Fibroblast of mammary gland (primary cell): Measurements from ENCODE around the gene EZH1.

Experiments used
- DNase-seq: peaks from one replicate; pipeline ENCODE4 v3.0.0-alpha.2; 2010; ENCODE audit warnings: low read depth
- H3K4me3 ChIP-seq: 2 replicates; pipeline ENCODE4 v1.5.1; 2011; ENCODE audit warnings: low read depth, mild to moderate bottlenecking, low read length, moderate library complexity; ENCODE audit not compliant: control insufficient read depth
- TF ChIP-seq, protein P1 (sequence below): conservative IDR thresholded peaks from 2 replicates; pipeline ENCODE4 v1.5.1; 2011; ENCODE audit warnings: low read depth, low read length, inconsistent platforms; ENCODE audit not compliant: control insufficient read depth, insufficient read depth

Gene EZH1

DNA sequence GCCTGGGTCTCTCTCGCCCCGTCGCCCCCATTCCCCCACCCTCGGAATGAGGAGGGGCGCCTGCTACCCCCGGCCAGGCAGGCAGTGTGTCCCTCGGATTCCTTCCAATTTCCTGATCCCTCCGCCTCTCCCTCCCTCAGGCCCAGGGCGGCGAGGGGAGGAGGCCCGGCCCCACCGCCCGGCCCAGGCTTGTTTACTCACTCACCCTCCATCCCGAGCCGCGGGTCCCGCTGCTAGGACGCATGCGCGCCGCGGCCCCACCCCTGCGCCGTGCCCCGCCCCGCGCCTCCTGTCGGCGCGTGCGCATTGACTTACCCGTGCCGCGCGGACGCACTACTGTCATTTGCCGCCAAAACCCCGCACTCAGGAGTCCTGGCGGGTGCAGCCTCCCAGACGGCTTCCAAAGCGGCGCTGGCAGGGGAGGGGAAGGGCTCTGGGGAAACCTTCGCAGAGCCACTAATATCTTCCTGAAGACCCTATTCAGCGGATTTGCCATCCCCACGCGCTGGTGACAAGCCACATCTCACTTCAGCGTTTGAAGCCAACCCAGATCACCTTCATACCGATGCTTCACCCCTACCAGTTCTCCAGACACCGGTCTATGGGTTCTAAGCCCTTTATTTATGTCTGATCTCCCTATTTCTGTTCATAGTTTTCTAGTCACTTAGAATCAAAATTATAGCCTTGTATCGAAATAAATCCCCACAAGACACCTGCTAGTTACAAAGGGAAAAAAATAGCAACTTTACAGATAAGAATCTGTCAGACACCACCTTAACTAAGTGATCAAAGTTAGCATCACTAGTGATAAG is at the start of gene EZH1:
TSS of gene EZH1 (minus strand) at position 235 of the 812 bp plus-strand sequence. CDS start 16,099 bp downstream, outside the sequence.
- peak; percentile 84 for DNase-seq
- TF ChIP-seq, protein P1, sequence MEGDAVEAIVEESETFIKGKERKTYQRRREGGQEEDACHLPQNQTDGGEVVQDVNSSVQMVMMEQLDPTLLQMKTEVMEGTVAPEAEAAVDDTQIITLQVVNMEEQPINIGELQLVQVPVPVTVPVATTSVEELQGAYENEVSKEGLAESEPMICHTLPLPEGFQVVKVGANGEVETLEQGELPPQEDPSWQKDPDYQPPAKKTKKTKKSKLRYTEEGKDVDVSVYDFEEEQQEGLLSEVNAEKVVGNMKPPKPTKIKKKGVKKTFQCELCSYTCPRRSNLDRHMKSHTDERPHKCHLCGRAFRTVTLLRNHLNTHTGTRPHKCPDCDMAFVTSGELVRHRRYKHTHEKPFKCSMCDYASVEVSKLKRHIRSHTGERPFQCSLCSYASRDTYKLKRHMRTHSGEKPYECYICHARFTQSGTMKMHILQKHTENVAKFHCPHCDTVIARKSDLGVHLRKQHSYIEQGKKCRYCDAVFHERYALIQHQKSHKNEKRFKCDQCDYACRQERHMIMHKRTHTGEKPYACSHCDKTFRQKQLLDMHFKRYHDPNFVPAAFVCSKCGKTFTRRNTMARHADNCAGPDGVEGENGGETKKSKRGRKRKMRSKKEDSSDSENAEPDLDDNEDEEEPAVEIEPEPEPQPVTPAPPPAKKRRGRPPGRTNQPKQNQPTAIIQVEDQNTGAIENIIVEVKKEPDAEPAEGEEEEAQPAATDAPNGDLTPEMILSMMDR = no peak
- H3K4me3 ChIP-seq = peak within 1 kb of the TSS; percentile 78

DNA sequence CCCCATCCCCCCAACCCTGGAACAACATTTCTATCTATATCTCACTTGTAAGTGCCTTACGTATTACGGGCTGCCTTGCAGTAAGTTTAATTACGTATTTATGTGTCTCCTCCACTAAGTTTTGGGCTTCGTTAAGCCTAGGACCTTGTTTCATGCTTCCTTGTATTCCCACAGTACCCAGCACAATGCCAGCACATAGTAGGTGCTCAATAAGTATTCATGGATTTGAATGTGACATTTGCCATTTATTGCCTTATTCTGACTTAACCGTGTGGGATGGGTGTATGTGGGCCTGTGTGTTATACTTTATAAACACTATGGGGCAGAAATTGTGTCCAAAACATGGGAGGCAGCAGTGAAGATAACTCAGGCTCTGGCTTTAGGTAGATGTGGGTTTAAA is 47.7 kb upstream of the EZH1 start:
- TF ChIP-seq, protein P1 = no peak
- DNase-seq = no peak
- no peak overlapping the region for H3K4me3 ChIP-seq

DNA sequence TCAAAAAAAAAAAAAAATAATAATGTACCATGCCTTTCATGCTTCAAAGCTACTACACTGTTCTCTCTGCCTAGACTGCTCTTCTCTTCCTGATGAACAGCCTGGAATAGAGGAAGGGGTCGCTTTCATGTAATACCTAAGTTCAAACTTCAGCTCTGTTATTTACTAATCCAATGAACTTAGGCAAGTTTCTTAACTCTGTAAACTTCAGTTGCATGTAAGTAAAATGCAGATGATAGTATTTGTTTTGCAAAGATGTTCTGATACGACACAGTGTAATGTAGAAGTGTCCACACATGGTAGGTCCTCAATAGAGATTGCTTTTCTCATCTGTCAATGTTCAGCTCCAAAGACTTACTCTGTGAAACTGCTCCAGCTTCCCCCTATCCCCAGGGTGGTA is 47.1 kb upstream of the EZH1 start:
- DNase-seq = no peak
- TF ChIP-seq, protein P1 = no peak

DNA sequence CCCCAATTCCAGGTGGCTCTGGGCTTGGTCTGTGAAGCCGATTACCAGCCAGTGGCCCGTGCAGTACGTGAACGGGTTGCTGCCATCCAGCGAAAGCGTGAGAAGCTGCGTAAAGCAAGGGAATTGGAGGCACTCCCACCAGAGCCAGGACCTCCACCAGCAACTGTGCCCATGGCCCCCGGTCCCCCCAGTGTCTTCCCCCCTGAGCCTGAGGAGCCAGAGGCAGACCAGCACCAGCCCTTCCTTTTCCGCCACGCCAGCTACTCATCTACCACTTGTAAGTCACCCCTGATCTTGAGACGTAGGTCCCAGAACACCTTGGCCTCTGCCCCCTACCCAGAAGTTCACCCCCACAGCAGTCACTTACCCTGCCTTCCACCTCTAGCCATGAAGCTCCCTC is 42.4 kb upstream of the EZH1 start:
- TF ChIP-seq, protein P1 = no peak
- H3K4me3 ChIP-seq = no peak overlapping the region
- no peak for DNase-seq

More for the DNA sequence above, 47.1 kb upstream of the EZH1 start:
- no peak overlapping the region for H3K4me3 ChIP-seq

DNA sequence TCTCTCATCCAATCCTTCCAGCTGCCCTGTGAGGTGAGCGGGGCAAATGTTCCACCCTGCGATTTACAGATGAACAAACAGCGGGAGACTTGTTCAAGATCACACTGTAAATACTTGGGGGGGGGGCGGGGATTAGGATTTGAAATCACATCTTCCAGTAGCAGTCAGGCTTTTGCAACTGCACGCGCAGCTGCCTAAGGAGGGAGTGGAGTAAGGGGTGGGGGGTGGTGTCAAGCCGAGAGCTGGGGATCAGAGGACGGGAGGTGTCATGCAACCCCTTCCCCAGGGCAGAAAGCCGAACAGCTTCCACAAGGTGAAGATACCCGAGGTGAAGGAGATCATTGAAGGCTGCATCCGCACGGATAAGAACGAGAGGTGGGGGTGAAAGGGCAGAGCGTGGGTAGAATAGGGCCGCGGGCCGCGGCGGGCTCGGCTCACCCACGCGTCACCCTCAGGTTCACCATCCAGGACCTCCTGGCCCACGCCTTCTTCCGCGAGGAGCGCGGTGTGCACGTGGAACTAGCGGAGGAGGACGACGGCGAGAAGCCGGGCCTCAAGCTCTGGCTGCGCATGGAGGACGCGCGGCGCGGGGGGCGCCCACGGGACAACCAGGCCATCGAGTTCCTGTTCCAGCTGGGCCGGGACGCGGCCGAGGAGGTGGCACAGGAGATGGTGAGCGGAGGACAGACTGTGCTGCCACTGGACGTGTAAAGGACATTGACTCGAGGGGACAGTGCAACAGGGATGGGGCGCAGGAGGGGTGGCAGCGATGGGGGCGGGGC is 40.2 kb upstream of the EZH1 start:
- TF ChIP-seq, protein P1 = no peak
- DNase-seq = no peak

DNA sequence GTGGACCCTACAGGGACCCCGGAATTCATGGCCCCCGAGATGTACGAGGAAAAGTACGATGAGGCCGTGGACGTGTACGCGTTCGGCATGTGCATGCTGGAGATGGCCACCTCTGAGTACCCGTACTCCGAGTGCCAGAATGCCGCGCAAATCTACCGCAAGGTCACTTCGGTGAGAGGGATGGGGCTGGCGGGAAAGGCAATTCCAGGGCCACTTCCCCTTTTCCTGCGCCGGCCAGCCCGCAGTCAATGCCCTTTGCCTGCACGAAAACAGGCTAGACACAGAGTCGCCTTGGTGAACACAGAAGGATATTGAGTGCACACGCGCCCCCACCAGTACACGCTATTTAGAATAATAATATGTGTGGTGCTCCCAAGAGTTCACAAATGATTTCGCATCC is 39.6 kb upstream of the EZH1 start:
- TF ChIP-seq, protein P1 = no peak
- no peak for DNase-seq
- H3K4me3 ChIP-seq = no peak overlapping the region

More for the DNA sequence above, 40.2 kb upstream of the EZH1 start:
- no peak overlapping the region for H3K4me3 ChIP-seq
